GM18951 (cell line): ENCODE results near the gene RNF182.
"Not testable (repeated sequence)": the region's sequence is repeated elsewhere in the genome, so short reads cannot be mapped to it uniquely, and the experiment has no call there.

Experiments
- POLR2A ChIP-seq: IDR thresholded peaks from 4 replicates; pipeline ENCODE4 v1.6.1; 2011; ENCODE audit warnings: mild to moderate bottlenecking; ENCODE audit not compliant: insufficient read length, insufficient read depth; ENCODE audit errors: extremely low read depth
- in situ Hi-C: fragments of 300-500 bp; cut with MboI; formaldehyde crosslinking; loops from one replicate; pipeline ENCODE4 v1.12.0; 2022; ENCODE audit warnings: low sequenced_read_pairs, mixed read lengths, inconsistent platforms; ENCODE audit not compliant: unreplicated experiment

Gene RNF182

DNA sequence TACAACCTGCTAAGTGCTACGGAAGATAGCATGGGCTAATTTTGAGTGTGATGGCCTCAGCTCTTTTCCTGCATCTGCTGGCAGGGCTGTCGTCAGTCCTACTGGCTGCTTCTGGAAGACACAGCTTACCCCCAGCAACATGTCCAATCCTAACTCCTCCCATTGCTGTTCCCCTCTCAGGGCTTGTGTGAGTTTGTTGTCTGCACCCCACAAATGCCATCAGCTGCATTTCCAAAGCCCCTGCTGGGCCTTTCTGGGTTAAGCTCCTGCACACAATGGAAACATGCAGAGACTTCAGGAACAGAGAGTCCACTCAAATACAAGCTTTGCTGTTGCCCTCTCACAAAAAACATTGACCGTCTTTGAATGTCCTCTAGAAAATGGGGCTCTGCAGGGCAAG is 84.7 kb downstream of the RNF182 start:
- TF ChIP-seq POLR2A = no peak

GRCh38 chr6:14010275-14010674 is 85.5 kb downstream of the RNF182 start:
- no peak for TF ChIP-seq POLR2A
- in situ Hi-C loops = no loop called here

More for the DNA sequence above, 84.7 kb downstream of the RNF182 start:
- in situ Hi-C loops = no loop called here

GRCh38 chr6:14012313-14013030 is 87.7 kb downstream of the RNF182 start:
- in situ Hi-C loops = no loop called here
- no peak for TF ChIP-seq POLR2A

DNA sequence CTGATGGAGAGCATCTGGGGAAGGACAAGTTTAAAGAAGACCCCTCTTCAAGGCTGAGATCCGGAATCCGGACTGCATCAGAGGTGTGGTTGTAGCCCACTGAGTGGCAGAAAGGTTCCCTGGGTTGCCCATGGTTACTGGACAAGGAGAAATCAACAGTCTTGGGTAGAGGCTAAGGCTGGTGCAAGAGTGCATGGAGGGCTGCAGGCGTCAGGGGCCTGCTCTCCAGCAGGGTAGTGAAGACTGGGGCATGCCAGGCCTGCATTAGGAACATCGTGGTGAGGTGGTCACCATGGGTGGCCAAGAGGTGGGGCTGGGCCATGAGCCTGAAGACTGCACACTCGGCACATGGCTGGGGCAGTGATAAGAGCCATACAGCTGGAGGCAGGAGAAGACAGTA is 91.2 kb downstream of the RNF182 start:
- no peak for TF ChIP-seq POLR2A
- in situ Hi-C loops = no loop called here

DNA sequence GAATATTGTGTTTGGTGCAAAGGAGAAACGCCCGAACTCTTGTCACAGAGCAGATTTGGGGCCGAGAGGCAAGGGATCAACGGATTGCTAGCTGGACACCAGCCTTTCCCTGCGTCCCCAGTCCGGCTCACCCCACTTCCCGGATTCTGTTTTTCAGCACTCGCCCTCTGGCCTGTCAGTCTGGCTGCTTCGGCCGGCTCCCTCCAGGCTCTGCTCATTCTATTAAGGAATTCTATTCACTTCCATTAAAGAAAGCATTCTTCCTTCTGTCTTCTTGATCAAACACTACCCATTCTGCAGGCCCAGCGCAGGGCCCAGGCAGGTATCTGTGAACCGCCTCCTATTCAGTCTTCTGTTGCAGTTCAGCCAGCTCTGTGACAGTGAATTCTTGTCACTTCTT is 91.7 kb downstream of the RNF182 start:
- TF ChIP-seq POLR2A = no peak
- in situ Hi-C loops = no loop called here

- TF ChIP-seq POLR2A = no peak
- in situ Hi-C loops = no loop called here
These were observed 92.3 kb downstream of the RNF182 start for GRCh38 chr6:14016935-14017625.

GRCh38 chr6:14017626-14018475 is 93.1 kb downstream of the RNF182 start:
- in situ Hi-C loops = no loop called here
- TF ChIP-seq POLR2A = no peak

DNA sequence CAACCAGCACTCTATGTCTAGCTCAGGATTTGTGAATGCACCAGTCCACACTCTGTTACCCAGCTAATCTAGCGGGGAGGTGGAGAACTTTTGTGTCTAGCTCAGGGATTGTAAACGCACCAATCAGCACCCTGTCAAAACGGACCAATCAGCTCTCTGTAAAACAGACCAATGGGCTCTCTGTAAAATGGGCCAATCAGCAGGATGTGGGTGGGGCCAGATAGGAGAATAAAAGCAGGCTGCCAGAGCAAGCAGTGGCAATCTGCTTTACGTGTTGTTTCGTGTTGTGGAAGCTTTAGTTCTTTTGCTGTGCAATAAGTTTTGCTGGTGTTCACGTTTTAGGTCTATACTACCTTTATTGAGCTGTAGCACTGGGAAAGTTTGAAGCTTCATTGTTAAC is 93.8 kb downstream of the RNF182 start:
- in situ Hi-C loops = not testable (repeated sequence)

DNA sequence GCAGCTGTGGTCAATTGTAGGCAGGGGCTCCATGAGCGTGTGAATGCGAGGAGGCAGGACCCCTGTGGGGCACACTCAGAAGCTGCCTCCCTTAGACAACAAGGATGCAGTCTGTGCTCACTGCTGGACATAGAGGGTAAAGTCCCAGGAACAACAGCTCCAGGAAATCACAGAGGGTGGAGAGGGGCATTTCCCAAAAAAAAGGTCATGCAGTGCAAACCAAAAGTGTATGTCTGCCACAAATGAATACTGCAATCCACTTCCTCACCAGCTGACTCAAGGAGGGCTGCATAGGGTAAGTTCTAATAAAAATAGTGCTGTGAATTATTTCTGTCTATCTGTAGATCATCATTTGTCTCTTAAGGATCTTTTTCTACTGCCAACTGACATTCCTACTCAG is 95.8 kb downstream of the RNF182 start:
- no peak for TF ChIP-seq POLR2A
- in situ Hi-C loops = no loop called here

DNA sequence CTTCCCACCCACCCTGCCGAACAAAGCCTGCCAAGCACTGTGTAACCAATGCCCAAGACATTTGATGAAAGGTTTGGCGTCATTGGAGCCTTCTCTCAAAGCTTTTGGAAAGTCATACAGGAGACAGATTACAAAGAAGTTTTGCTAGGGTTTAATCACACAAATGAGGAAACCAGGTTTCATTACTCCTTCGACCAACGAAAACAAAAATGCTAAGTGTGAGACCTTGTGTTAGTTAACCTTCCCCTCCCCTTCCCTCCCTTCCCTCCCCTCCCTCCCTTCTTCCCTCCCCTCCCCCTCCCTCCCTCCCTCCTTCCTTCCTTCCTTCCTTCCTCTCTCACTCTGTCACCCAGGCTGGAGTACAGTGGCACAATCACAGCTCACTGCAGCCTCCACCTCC is 96.7 kb downstream of the RNF182 start:
- in situ Hi-C loops = no loop called here
- TF ChIP-seq POLR2A = no peak

DNA sequence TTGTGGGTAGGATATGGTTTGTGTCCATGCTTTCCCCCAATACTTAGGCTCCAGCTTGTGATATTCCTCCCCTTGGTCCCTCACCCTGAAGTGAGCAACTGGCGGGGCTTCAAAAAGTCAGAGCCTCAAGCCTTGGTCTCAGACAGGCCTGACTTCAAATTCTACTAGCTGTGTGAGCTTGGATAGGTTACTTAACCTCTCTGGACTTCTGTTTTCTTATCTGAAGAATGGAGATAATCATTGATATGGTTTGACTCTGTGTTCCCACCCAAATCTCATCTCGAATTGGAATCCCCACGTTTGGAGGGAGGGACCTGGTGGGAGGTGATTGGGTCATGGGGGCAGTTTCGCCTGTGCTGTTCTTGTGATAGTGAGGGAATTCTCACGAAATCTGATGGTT is 97.9 kb downstream of the RNF182 start:
- no peak for TF ChIP-seq POLR2A
- in situ Hi-C loops = no loop called here

DNA sequence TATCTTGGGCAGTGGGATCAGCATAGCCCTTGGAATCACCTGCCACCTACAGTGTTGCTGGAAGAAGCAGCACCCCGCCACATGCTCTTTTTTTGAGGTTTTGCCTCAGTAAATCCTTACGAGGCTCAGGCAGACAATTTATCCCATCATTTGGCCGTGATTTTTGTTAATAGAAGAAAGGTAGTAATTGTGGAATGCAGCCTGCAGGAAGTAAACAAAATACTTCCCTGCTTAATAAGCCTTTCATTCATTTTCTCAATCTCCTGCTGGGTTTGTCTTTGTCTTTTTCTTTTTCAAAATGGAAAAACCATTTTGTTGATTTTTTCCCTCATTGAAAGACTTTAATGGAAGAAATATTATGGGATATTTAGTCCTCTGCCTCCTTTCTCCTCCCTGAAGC is 99.1 kb downstream of the RNF182 start:
- in situ Hi-C loops = no loop called here
- no peak for TF ChIP-seq POLR2A

DNA sequence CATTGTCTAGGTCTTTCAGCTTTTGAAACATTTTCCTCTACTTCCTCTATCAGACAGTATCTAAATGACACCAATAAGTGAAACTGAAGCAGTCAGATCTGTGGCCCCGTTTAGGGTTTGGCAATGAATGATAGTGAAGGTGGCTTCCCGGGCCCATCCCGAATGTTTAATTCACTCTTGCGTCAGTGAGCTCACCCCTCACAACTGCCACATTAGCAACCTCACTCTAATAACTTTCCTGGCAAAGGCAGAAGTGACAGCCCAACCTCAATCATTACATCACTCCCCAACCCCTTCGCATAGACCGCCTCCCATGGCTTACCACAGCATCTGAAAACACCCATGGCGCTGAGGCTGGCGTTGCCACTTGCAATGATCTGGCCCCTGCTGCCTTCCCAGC is 100.4 kb downstream of the RNF182 start:
- in situ Hi-C loops = no loop called here
- TF ChIP-seq POLR2A = no peak
